HL-60 (cell line): ENCODE measurements around the gene FGF23.

Experiments
- GABPA ChIP-seq: IDR thresholded peaks from 2 replicates; pipeline ENCODE4 v1.6.1; 2012; ENCODE audit warnings: low read depth
- SPI1 ChIP-seq: IDR thresholded peaks from 2 replicates; pipeline ENCODE4 v1.6.1; 2012; ENCODE audit warnings: low read depth, mild to moderate bottlenecking, borderline replicate concordance
- TF ChIP-seq, protein P1 (sequence below): IDR thresholded peaks from one replicate; pipeline ENCODE4 v1.5.1; 2011; ENCODE audit warnings: low read length, control low read depth, inconsistent platforms; ENCODE audit not compliant: insufficient read depth
- TF ChIP-seq, protein P2 (sequence below): IDR thresholded peaks from 2 replicates; pipeline ENCODE4 v1.6.1; 2012; ENCODE audit warnings: low read depth; ENCODE audit not compliant: insufficient replicate concordance

GRCh38 chr12:4379405-4379804, at the start of gene FGF23:
- TF ChIP-seq, protein P1, sequence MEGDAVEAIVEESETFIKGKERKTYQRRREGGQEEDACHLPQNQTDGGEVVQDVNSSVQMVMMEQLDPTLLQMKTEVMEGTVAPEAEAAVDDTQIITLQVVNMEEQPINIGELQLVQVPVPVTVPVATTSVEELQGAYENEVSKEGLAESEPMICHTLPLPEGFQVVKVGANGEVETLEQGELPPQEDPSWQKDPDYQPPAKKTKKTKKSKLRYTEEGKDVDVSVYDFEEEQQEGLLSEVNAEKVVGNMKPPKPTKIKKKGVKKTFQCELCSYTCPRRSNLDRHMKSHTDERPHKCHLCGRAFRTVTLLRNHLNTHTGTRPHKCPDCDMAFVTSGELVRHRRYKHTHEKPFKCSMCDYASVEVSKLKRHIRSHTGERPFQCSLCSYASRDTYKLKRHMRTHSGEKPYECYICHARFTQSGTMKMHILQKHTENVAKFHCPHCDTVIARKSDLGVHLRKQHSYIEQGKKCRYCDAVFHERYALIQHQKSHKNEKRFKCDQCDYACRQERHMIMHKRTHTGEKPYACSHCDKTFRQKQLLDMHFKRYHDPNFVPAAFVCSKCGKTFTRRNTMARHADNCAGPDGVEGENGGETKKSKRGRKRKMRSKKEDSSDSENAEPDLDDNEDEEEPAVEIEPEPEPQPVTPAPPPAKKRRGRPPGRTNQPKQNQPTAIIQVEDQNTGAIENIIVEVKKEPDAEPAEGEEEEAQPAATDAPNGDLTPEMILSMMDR: no peak
- TF ChIP-seq, protein P2, sequence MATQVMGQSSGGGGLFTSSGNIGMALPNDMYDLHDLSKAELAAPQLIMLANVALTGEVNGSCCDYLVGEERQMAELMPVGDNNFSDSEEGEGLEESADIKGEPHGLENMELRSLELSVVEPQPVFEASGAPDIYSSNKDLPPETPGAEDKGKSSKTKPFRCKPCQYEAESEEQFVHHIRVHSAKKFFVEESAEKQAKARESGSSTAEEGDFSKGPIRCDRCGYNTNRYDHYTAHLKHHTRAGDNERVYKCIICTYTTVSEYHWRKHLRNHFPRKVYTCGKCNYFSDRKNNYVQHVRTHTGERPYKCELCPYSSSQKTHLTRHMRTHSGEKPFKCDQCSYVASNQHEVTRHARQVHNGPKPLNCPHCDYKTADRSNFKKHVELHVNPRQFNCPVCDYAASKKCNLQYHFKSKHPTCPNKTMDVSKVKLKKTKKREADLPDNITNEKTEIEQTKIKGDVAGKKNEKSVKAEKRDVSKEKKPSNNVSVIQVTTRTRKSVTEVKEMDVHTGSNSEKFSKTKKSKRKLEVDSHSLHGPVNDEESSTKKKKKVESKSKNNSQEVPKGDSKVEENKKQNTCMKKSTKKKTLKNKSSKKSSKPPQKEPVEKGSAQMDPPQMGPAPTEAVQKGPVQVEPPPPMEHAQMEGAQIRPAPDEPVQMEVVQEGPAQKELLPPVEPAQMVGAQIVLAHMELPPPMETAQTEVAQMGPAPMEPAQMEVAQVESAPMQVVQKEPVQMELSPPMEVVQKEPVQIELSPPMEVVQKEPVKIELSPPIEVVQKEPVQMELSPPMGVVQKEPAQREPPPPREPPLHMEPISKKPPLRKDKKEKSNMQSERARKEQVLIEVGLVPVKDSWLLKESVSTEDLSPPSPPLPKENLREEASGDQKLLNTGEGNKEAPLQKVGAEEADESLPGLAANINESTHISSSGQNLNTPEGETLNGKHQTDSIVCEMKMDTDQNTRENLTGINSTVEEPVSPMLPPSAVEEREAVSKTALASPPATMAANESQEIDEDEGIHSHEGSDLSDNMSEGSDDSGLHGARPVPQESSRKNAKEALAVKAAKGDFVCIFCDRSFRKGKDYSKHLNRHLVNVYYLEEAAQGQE: no peak
- TF ChIP-seq SPI1 (no peak), GABPA (no peak)
